NCI-H2196 treated with DMSO at 0.1 percent for 48 hours (cell line): ENCODE measurements around the gene CATSPERB.
A peak's percentile ranks its signal among the peaks of the same experiment; 100 is the strongest.
"Not testable (repeated sequence)": the region's sequence is repeated elsewhere in the genome, so short reads cannot be mapped to it uniquely, and the experiment has no call there.

Experiments
- DNase-seq: peaks from one replicate; lab custom pipeline; 2025; ENCODE audit not compliant: unreplicated experiment; lab: John Stamatoyannopoulos, UW

CATSPERB gene

DNA sequence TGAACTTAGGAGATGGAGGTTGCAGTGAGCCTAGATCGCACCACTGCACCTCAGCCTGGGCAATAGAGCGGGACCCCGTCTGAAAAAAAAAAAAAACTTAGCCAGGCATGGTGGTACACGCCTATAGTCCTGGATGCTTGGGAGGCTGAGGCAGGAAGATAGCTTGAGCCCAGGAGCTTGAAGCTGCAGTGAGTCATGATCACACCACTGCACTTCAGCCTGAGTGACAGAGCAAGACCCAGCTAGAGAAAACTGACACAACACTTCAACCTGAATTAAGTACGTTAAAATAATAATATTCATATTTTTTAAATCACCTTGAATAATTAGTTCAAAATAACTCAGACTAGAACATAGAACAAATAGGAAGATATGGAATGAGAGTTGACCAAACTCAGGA lies 5.7 kb upstream of the CATSPERB start:
- no peak for DNase-seq

DNA sequence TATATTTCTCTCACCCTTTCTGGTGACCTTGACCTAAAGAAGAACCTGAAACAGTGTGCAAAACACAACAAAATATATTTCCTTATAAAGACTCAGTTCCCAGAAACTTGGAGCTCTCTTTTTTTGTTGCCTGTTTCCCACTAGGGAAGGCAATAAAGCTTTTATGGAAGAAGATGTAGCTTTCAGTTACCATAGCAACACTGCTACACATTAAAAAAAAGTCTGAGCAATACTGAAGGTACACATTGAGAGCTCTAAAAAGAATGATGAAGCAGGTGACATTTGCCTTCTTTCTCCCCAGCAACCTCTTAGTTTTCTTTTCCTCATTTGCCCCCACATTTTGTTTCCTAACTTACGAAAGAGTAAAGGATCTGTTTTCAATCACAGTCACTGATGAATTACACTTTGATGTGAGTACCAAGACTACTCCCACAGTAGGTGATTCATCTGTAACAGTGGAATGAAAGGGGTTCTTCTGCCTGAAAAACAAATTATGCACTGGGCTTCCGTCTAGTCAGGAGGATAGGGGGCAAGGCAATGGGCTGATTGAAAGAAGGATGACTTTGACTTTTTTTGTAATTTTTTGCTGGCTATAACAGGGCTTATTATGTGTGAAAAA lies 1.1 kb upstream of the CATSPERB start:
- DNase-seq: no peak

DNA sequence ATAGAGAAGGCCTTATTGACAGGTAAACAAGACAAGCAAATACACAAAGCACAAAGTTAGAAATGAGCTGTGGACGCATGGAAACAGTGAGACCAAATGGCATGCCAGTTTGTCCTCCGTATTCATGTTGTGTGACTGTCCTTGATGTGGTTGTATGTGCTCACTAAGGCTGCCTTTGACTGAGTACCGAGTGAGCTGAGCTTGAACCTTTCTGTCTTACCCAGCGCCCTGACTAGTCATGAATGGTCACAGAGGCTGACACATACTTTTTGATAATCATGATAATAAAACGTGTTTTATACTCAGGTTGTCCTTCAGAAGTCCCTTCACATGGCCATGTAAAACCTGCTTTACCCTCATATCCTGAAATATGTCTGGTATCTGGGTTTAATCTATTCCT lies 553 bp upstream of the CATSPERB start:
- DNase-seq: no peak

DNA sequence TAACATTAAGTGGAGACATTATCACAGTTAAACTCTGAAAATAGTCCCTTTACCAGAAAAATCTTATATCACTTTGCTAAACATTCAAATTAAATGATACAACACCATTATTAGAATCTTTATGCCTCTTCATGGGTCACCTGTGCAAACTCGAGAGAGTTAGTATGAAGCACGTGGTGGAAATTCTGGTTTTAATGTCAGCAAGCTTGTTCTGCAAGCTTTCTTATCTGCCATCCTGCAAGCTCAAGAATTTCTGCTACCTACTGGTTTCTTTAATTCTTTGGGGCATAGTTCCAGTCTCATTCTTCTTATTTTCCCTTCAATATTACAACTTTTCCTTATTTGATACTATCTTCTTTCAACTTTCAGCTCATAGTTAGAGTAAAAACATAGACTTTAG lies 868 bp downstream of the CATSPERB start:
- no peak for DNase-seq

DNA sequence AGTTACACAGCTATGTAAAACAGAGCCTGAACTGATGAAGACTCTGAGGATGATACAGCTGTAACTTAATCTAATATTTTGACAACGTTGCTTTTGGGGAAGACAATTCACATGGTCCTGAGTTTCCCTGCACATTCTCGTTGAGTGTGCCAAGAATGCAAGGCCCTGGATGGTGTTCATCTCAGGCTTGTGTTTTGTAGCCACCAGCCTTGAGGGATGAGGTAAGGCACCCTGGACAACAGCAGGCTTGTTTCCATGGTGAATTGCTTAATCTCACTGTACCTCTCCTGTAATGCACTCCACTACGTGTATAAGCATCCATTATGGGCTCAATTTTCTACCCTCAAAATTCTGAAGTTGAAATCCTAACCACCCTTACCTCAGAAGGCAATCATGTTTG lies 2.1 kb downstream of the CATSPERB start:
- DNase-seq: peak; percentile 1

DNA sequence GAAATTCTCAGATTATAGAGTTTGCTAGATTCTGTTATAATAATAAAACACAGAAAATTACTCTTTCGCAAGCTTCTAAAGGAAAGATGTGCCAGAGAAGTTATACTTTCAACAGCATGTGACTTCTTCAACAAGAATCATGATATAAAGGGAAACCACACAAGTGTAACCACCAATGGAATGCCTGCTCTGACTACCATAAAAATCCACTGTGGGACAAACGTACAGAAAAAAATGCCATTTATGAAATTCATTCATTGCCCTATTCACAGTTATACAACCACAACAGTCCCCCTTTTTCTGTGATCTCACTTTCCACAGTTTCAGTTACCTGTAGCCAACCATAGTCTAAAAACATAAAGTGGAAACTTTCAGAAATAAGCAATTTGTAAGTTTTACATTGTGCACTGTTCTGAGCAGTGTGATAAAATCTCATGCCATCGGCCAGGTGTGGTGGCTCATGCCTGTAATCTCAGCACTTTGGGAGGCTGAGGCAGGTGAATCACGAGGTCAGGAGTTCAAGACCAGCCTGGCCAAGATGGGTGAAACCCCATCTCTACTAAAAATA lies 3.2 kb downstream of the CATSPERB start:
- DNase-seq: no peak

DNA sequence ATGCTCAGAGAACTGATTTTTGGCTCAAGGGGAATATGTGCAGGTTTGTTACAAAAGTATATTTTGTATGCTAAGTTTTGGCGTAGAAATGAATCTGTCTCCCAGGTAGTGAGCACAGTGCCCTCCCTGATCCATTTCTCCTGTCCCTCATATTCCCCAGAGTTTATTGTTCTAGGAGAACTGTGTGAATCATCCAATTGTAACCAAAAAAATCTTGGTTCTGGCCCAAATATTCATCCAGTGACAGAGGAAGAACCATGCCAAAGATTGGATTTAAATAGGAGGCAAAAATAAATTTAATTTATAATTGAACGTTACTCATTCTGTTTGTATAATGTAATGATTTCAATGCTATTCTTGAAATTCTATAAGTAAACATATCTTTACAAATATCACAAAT lies 4.8 kb downstream of the CATSPERB start:
- no peak for DNase-seq

DNA sequence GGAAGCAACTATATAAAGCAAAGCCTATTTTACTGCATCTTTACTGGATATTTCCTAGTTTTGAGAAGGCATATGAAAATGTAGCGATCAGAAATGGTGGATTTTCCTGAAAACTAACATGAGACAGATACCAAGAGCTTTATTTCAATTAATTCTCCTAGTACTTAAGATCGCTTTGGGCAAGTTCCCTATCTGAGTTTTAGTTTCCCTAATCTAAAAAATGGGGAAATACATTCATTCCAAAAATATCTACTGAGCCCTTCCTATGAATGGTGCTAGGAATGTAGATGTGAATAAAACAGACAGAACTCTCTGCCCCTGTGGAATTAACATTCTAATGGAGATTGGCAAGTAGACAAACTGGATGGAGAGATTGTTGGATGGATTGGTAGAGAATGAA lies 8.4 kb downstream of the CATSPERB start:
- DNase-seq: no peak

DNA sequence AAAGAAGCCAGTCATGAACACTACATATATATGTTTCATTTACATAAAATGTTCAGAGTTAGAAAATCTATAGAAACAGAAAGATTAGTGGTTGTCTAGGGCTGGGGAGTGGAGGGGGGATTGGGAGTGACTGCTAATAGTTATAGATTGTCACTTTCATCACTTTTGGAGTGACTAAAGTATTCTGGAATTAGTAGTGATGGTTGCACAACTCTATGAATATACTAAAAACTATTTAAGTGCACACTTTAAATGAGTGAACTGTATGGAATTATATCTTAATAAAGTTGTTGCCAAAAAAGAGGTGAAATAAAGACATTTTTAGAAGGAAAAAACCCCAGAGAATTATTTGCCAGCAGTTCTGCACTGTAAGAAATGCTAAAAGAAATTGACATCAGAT lies 9.5 kb downstream of the CATSPERB start:
- DNase-seq: no peak

DNA sequence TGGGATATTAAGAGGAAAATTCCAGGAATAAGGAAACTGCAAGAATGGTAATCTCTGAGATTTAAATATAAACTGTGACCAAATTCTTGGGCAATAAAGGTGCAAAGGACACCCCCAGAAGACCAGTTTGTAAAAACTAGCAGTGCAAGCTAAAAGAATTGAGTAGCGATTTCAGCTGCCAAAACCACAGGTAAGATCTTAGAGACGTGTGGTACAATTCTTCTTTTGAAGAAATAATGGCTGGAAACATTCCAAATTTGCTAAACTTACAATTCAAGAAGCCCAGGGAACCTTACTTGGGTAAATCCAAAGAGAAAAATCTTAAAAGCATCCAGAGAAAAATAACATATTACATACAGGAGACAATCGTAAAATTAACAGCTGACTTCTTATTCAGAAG lies 12.0 kb downstream of the CATSPERB start:
- no peak for DNase-seq

DNA sequence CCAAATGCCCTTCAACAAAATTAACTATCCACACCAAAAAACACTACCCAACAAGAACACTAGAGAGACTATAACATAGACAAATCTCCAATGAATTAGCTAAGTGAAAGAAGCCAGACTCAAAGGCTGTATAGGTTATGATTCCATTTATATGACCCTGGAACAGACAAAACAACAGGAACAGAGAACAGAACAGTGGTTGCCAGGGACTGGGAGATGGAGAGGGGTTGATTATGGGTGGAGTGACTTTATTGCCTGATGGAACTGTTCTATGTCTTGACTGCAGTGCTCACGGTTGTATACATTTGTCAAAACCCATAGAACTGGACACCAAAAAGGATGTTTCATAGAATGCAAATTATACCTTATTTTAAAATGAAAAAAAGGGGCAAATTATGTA lies 14.9 kb downstream of the CATSPERB start:
- no peak for DNase-seq

DNA sequence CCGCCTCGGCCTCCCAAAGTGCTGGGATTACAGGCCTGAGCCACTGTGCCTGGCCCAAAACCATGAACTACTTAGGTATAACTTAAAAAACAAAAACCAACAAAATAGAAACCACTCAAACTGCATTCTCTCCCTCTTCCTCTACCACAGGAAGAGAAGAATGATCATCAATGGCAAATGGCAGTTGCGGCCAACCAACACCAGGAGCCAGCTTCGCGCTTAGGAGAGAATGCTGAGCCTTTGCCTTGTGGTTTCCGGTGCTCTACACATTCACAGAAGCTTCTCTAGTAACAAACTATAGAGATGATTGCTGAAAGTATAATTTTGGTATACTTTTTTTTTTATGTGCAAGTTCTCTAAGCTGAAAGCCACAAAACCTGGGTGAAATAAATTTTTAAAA lies 17.1 kb downstream of the CATSPERB start:
- DNase-seq: no peak

DNA sequence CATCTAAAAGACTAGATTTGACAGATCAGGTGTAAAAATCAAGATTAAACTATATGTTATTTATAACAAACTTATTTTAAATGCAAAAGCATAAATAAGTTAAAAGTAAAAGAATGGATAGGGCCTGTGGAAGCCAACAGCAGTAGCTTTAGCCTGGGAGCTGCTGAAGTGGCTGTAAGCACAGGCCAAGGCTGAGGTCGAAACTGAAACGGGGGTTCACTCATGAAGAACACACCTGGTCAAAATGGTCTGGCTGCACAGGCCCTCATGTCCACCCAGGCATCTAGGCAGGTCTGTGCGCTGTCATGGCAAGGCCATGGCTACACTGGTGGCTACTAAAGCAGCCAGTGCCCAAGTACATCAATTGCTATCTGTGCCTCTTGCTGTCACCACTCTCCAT lies 23.1 kb downstream of the CATSPERB start:
- no peak for DNase-seq

DNA sequence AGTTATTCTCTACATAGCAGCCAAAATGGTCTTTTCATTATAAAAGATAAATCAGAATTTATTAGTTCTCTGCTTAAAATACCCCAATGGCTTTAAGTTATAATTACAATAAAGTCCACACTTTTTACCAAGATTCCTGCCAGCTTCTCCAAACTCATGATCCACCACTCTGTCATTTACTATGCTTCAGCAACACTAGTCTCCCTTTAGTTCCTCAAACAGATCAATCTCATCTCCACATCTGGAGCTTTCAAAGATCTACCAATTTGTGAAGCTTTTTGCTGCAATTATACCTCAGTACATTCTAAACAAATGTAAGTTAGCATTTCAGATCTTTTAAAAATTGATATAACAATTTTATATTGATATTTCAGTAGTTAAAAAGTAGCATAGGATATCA lies 24.9 kb downstream of the CATSPERB start:
- no peak for DNase-seq

DNA sequence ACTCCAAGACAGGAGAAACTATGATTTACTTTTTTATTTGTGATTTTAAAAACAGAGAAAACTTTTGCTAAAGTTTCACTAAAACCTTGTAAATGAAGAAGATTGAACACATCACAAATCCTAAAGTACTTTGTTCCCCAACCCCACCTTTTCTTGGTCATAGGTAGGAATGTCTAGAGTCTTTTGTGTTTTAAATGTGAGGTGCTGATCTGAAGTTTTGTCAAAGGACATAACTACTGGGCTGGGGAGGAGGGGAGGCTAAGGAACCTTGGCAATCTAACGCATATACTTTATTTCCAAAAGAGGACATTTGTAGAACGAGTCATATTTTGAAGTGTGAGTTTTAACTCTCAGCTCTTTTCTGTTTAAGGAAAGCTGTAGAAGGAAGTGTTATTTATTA lies 37.2 kb downstream of the CATSPERB start:
- no peak for DNase-seq

DNA sequence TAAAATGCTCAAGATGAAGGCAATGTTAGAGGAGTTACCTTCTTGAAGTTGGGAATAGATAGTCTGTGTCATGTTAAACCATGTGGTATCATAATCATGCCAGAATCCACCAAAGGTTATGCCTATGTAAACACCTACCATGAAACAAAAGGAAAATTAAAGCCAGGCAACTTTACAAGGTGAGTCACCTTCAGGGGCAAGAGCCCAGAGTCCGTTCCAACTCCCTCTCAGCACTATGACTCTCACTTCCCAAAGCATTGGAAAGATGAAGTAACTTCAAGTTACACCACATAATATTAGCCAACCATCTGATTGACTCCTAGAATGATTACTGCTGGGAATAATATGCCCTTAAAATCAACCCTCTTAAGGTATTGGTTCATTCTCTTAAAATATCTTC lies 38.5 kb downstream of the CATSPERB start:
- no peak for DNase-seq

DNA sequence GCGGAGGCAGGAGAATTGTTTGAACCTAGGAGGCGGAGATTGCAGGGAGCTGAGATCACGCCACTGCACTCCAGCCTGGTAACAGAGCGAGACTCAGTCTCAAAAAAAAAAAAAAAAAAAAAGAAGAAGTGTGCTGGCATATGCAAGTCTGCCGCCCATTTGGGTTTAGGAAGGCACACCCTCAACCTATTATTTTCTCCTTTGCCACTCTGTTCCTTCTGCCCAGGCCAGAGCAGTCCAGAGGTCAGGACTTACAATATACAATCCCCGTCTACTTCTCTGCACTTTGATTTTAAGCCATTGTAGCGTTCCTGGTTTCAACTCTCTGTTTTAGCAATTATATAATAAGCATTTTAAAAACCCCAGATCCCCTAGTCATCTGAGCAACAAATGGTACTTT lies 39.8 kb downstream of the CATSPERB start:
- no peak for DNase-seq

DNA sequence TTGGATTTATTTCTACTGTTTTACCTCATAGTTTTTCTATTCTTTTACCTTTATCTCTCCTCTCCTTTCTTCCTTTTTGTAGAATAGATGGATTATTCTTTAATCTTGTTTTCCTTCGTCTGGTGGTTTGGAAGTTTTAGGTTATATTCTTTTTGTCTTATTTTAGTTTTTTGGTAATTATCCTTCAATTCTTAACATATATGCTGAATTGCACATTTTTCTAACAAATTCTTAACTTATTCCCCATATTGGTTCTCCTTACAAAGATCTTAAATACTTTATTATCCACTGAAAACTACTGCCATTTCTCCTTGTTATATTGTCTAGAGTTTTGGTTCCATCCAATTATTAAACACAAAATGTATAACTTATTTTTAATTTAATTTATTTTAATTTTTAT lies 42.3 kb downstream of the CATSPERB start:
- DNase-seq: no peak

DNA sequence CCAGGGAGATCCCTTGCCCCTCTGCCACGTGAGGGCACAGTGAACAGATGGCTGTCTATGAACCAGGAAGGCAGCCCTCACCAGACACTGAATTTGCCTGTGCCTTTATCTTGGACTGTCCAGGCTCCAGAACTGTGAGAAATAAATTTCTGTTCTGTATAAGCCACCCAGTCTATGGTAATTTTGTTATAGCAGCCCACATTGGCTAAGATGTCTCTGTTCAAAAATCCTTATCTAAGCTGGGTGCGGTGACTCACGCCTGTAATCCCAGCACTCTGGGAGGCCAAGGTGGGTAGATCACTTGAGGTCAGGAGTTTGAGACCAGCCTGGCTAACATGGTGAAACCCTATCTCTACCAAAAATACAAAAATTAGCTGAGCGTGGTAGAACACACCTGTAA lies 44.5 kb downstream of the CATSPERB start:
- not testable (repeated sequence) for DNase-seq

DNA sequence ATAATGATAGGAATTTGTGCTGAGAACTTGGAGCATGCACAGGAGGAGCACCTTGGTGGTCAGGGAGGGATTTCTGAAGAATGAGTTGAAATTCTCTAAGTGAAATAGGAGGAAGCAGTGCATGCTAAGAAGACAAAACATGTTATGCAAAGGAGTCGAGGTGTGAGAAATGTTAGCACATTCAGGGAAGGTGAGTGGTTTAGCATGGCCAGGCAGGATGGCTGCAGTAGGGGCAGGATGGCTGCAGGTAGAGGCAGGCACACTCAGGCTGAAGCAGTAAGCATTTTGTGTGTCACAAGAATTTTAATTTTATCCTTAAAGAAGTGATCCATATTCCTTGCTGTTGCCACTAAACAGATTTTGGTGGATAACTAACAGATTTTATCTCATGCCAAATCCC lies 46.3 kb downstream of the CATSPERB start:
- no peak for DNase-seq

DNA sequence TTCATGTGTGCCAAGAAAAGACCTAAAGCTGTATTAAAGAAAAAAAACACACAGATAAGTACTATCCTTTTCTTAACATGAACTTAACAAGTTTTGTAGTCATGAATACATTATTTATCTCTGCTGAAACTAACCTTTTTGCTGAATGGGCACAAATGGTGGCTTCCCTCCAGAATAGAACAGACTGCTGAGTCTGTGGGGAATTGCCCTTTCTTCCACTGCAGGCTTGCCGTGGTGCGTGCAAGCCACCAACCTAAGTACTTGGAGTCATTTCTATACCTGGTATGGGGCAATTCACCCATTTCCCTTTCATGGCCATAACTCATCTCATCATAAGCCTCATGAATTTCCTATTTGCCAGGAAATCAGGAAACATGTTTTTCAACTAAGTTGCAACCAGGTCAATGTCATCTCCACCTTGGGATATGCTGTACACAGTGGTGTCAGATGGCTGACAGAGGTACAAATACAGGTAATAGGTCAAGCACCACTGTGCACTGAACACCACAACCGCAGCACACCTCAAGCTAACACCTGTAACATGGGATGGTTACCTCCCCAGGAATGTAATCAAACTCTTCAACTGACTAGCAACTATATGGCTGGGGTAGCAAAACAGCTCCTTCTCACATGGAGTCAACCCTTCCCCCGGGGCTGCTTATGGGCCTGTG lies 49.9 kb downstream of the CATSPERB start:
- DNase-seq: no peak

DNA sequence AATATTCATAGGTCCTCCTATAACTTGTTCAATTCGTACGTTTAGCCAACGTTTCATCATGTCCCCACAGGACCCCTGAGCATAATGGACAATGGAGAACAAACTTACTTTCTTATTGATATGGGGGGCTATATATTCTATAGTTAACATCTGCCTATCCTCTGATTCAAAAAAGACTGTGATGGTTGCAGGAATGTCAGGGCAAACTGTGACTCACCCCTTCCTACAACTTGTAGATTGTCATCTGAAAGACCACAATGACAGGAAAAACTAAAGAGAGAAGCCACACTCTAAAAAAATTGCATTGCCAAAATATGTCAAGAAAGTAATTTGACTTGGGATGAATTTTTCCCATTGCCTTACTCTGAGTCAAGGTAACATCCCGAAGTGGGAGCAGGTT lies 50.8 kb downstream of the CATSPERB start:
- no peak for DNase-seq

DNA sequence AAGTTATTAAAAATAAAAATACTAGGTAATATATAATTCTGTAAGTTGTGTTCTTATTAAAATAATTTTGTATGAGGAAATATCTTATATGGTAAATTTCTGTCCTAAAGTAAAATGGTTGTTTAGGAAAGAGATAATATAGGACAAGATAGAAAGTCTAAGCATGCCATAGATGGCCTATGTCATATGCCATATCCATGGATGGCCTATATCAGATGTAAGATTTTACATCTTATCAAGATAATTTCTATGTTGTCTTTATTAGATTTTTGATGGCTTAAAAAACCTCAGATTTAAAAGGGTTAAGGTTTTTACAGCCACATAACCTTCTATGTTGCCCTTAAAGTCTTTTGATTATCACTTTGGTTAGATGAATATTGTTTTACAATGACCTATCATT lies 52.6 kb downstream of the CATSPERB start:
- DNase-seq: no peak
